GM23338 (cell line): ENCODE measurements around the gene CACTIN. TPM values are rescaled to one million over a fixed set of nuclear protein-coding genes. Genes with fewer than 3 reads are reported as not detected.

Experiments used
- ATAC-seq: fragments of 200-7000 bp; cut with Tn5 transposase; 3 replicates; pipeline ENCODE4 v1.9.1; 2020
- DNase-seq: peaks from one replicate; pipeline ENCODE4 v3.0.0-alpha.2; 2015; ENCODE audit warnings: low spot score
- H2AFZ ChIP-seq: fragments of 200-600 bp; sonication (generic); 2 replicates; pipeline ENCODE4 v1.8.0; 2016; ENCODE audit warnings: antibody characterized with exemption, mild to moderate bottlenecking, moderate library complexity
- H3F3A ChIP-seq: fragments of 200-600 bp; sonication (generic); replicated peaks from 2 replicates; pipeline ENCODE4 v1.8.0; 2017; ENCODE audit warnings: antibody characterized with exemption, mixed run types, low read depth
- H3K27ac ChIP-seq: fragments of 200-600 bp; sonication (generic); 2 replicates; pipeline ENCODE4 v1.6.1; 2016; ENCODE audit warnings: low read depth
- H3K27me3 ChIP-seq: fragments of 200-600 bp; sonication (generic); 2 replicates; pipeline ENCODE4 v1.8.0; 2016; ENCODE audit warnings: mild to moderate bottlenecking, mixed run types, moderate library complexity; ENCODE audit not compliant: insufficient read depth
- H3K36me3 ChIP-seq: fragments of 200-600 bp; sonication (generic); 2 replicates; pipeline ENCODE4 v1.8.0; 2016; ENCODE audit warnings: mild to moderate bottlenecking; ENCODE audit not compliant: insufficient read depth
- H3K4me1 ChIP-seq: fragments of 200-600 bp; sonication (generic); 2 replicates; pipeline ENCODE4 v1.8.0; 2016; ENCODE audit warnings: mild to moderate bottlenecking, moderate library complexity; ENCODE audit not compliant: insufficient read depth
- H3K4me2 ChIP-seq: fragments of 200-600 bp; sonication (generic); 2 replicates; pipeline ENCODE4 v1.7.1; 2017; ENCODE audit warnings: mixed run types
- H3K4me3 ChIP-seq: fragments of 200-600 bp; sonication (generic); 2 replicates; pipeline ENCODE4 v1.6.1; 2016; ENCODE audit warnings: mixed run types
- H3K79me2 ChIP-seq: fragments of 200-600 bp; sonication (generic); replicated peaks from 2 replicates; pipeline ENCODE4 v1.8.0; 2017; ENCODE audit warnings: mild to moderate bottlenecking; ENCODE audit not compliant: insufficient read depth
- H3K9me2 ChIP-seq: fragments of 200-600 bp; sonication (generic); 2 replicates; pipeline ENCODE4 v1.8.0; 2017; ENCODE audit not compliant: insufficient read depth
- H4K20me1 ChIP-seq: fragments of 200-600 bp; sonication (generic); replicated peaks from 2 replicates; pipeline ENCODE4 v1.8.0; 2017; ENCODE audit warnings: mild to moderate bottlenecking; ENCODE audit not compliant: insufficient read depth
- H3K27ac Mint-ChIP-seq: 2 replicates; pipeline ENCODE4 v1.8.0; 2020; ENCODE audit warnings: inconsistent platforms, mild to moderate bottlenecking, moderate library complexity, mixed read lengths
- H3K27me3 Mint-ChIP-seq: 3 replicates; pipeline ENCODE4 v1.8.0; 2022; ENCODE audit warnings: low read depth, mild to moderate bottlenecking, moderate library complexity, mixed read lengths, inconsistent platforms; ENCODE audit not compliant: insufficient read depth, poor library complexity
- H3K36me3 Mint-ChIP-seq: 3 replicates; pipeline ENCODE4 v1.8.0; 2021; ENCODE audit warnings: low read depth, mild to moderate bottlenecking, inconsistent platforms, moderate library complexity, mixed read lengths
- H3K4me1 Mint-ChIP-seq: 3 replicates; pipeline ENCODE4 v1.8.0; 2020; ENCODE audit warnings: mild to moderate bottlenecking, inconsistent platforms, mixed read lengths
- H3K4me3 Mint-ChIP-seq: 3 replicates; pipeline ENCODE4 v1.8.0; 2021; ENCODE audit warnings: moderate library complexity, mild to moderate bottlenecking, inconsistent platforms, mixed read lengths
- H3K9me3 Mint-ChIP-seq: 3 replicates; pipeline ENCODE4 v1.8.0; 2020; ENCODE audit warnings: moderate library complexity, mild to moderate bottlenecking, inconsistent platforms, mixed read lengths
- CREB1 ChIP-seq: fragments of 250-450 bp; sonication (Bioruptor Pico); IDR thresholded peaks from 2 replicates; pipeline ENCODE4 v1.5.0; 2020; ENCODE audit warnings: low read depth, mild to moderate bottlenecking, moderate library complexity
- ETS1 ChIP-seq: IDR thresholded peaks from 2 replicates; pipeline ENCODE4 v1.6.1; 2016; ENCODE audit warnings: antibody characterized with exemption
- JUNB ChIP-seq: IDR thresholded peaks from one replicate; pipeline ENCODE4 v1.6.1; 2016; ENCODE audit warnings: antibody characterized with exemption; ENCODE audit not compliant: unreplicated experiment
- NANOG ChIP-seq: IDR thresholded peaks from 2 replicates; pipeline ENCODE4 v1.6.1; 2016; ENCODE audit warnings: antibody characterized with exemption, borderline replicate concordance
- POLR2AphosphoS5 ChIP-seq: IDR thresholded peaks from 2 replicates; pipeline ENCODE4 v1.6.1; 2016; ENCODE audit warnings: antibody characterized with exemption, low read depth
- REST ChIP-seq: IDR thresholded peaks from one replicate; pipeline ENCODE4 v1.6.1; 2018; ENCODE audit warnings: antibody characterized with exemption; ENCODE audit not compliant: unreplicated experiment
- STAT1 ChIP-seq: IDR thresholded peaks from one replicate; pipeline ENCODE4 v1.6.1; 2016; ENCODE audit warnings: antibody characterized with exemption; ENCODE audit not compliant: unreplicated experiment
- ZNF114 ChIP-seq: fragments of 250-450 bp; sonication (Bioruptor Pico); IDR thresholded peaks from 2 replicates; pipeline ENCODE4 v1.5.0; 2020; ENCODE audit warnings: mild to moderate bottlenecking, moderate library complexity
- ZNF462 ChIP-seq: fragments of 250-450 bp; sonication (Bioruptor Pico); IDR thresholded peaks from 2 replicates; pipeline ENCODE4 v1.5.0; 2020; ENCODE audit warnings: mild to moderate bottlenecking, moderate library complexity
- polyA plus RNA-seq: library from polyadenylated mRNA; unstranded; fragments of >200 nt; fragmentation: Nextera tagmentation; extraction: Ambion mirVana; gene quantifications from 2 replicates; pipeline ENCODE4 v1.2.1, GENCODE V29; 2016
- total RNA-seq: library from RNA; depleted of rRNA; stranded (reverse); fragments of >200 nt; shearing (Covaris generic); gene quantifications from 2 replicates; pipeline ENCODE4 v1.2.3, GENCODE V29; 2014

CACTIN gene
- total and polyA plus RNA-seq, 2 experiments from 2014 or later = 14.3 to 47.4 TPM

- TF ChIP-seq CREB1 (CRISPR knock-in tag) = no peak
- no peak for TF ChIP-seq ZNF114 (CRISPR knock-in tag)
- no peak for TF ChIP-seq REST
- no peak for TF ChIP-seq POLR2AphosphoS5
- TF ChIP-seq STAT1 = no peak
- TF ChIP-seq JUNB = no peak
These were observed 11.6 kb downstream of the CACTIN start (continued) for GRCh38 chr19:3614858-3615505.

- DNase-seq (no peak), ATAC-seq (no peak)
- H3K9me3 Mint-ChIP-seq = no peaks in the 10 kb centered on the region
- no peak overlapping the region for H3K4me3 Mint-ChIP-seq
- H3K27me3 ChIP-seq = no peaks in the 10 kb centered on the region
- no peak overlapping the region for H3K27ac Mint-ChIP-seq
- no peaks in the 10 kb centered on the region for H3K9me2 ChIP-seq
- H3K4me1 Mint-ChIP-seq = peaks cover 2% of the 10 kb centered on the region; the same call in 1 of the 3 replicates
- peaks cover 6% of the 10 kb centered on the region for H3K27me3 Mint-ChIP-seq
- no peaks in the 10 kb centered on the region; the same call in 1 of the 2 replicates for H3K4me1 ChIP-seq
- no peak overlapping the region for H3K4me3 ChIP-seq
- no peaks in the 10 kb centered on the region for H3K36me3 ChIP-seq
- no peak overlapping the region for H2AFZ ChIP-seq
- no peaks in the 10 kb centered on the region for H3K79me2 ChIP-seq
- 0 out of 2 replicates have a peak, but pooled peaks cover 8% of the 10 kb centered on the region for H3F3A ChIP-seq
- no peak overlapping the region for H3K4me2 ChIP-seq
- peaks cover 5% of the 10 kb centered on the region for H4K20me1 ChIP-seq
- H3K36me3 Mint-ChIP-seq = peaks cover 20% of the 10 kb centered on the region
- H3K27ac ChIP-seq = 0 out of 2 replicates have a peak overlapping the region, but pooled peaks have one; percentile 59
- TF ChIP-seq NANOG = no peak
- TF ChIP-seq ZNF462 (CRISPR knock-in tag) = no peak
- TF ChIP-seq POLR2AphosphoS5 = no peak
- no peak for TF ChIP-seq ETS1
These were observed 12.6 kb downstream of the CACTIN start for GRCh38 chr19:3613818-3614661.
